ENCODE measurements around the gene TPSB2. TPM values are rescaled to one million over a fixed set of nuclear protein-coding genes. Genes with fewer than 3 reads are reported as not detected.
"Not testable (repeated sequence)": the region's sequence is repeated elsewhere in the genome, so short reads cannot be mapped to it uniquely, and the experiment has no call there.

The TPSB2 gene
- 1 to 10 TPM in 4 of 7 donors, not detected in 3; 1.1 to 8.2 (median 4.5) TPM for total RNA-seq
- polyA plus RNA-seq = under 1 TPM in 2 of 3 donors, not detected in 1; 0.29 to 0.50 TPM
- long read RNA-seq, donor 1, transcript TPSB2-203 (5 exons, 1,352 nt) = major isoform, 5 of 5 reads
- long read RNA-seq, donor 1, partial matches to known transcripts = 0 of 5 reads
- long read RNA-seq, donor 1, other reads (novel, unspliced or antisense) = 0 of 5 reads
- long read RNA-seq, donor 2, partial matches to known transcripts = 0 of 1 reads
- long read RNA-seq, donor 2, other reads (novel, unspliced or antisense) = 0 of 1 reads

DNA sequence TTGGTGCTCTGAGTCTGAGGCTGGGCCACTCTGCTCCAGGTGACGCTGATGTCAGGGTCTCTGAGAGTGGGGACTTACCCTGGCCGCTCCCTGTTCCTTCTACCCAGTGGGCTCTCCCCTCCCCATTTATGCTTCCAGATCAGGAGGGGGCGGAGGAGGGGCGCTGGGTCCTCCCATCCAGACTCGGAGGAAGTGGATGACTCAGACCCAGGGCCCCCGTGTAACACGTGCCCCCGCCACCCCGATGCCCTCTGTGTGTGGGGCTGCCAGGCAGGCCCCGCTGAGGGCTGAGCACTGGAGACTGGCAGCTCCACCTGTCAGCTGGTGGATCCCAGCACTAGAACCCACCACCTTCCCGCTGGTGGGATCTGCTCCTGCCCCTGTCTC lies at the start of gene TPSB2:
TPSB2 (minus strand) TSS at position 101 of the 387 bp plus-strand sequence. CDS start 233 bp downstream, outside the sequence.
- H3K4me3 ChIP-seq; H3K27ac ChIP-seq; H3K9me3 ChIP-seq; H3K4me1 ChIP-seq; intact Hi-C loops (cut with DNase I; ENCODE audit: low total_unique reads); H3K36me3 ChIP-seq; DNase-seq: not testable (repeated sequence)
- H3K27me3 ChIP-seq (replicated peaks in 1 of 7) = peaks cover 0 to 12% (median 0%) of the 10 kb centered on the region in 7 donors
- 58 to 80% (median 80%) methylated on average over 1 to 6 of the region's 11 CpGs; no CpG with 5 or more reads in 2 of the 5 donors for WGBS, 5 donors

GRCh38 chr16:1279081-1279944 lies 49.3 kb upstream of the TPSB2 start:
- no peaks in the 10 kb centered on the region for H3K9me3 ChIP-seq
- no peak overlapping the region for H3K27ac ChIP-seq
- peaks cover 0 to 76% (median 31%) of the 10 kb centered on the region in 7 donors for H3K27me3 ChIP-seq (replicated peaks in 1 of 7)
- 71 to 84% (median 75%) methylated on average over 25 to 30 of the region's 30 CpGs for WGBS, 5 donors
- intact Hi-C loops (cut with DNase I; ENCODE audit: low total_unique reads) = no loop called here
- H3K36me3 ChIP-seq = no peaks in the 10 kb centered on the region
- H3K4me3 ChIP-seq = no peak overlapping the region
- H3K4me1 ChIP-seq = peaks cover 0 to 34% (median 5%) of the 10 kb centered on the region in 6 donors
- DNase-seq = no peak
- TF ChIP-seq CTCF (IDR thresholded peaks at IDR 0.05 in 8 of 11, conservative IDR thresholded peaks at IDR 0.05 in 3 of 11) (no peak), POLR2AphosphoS5 (IDR thresholded peaks at IDR 0.05) (no peak), POLR2A (IDR thresholded peaks at IDR 0.05) (no peak)

DNA sequence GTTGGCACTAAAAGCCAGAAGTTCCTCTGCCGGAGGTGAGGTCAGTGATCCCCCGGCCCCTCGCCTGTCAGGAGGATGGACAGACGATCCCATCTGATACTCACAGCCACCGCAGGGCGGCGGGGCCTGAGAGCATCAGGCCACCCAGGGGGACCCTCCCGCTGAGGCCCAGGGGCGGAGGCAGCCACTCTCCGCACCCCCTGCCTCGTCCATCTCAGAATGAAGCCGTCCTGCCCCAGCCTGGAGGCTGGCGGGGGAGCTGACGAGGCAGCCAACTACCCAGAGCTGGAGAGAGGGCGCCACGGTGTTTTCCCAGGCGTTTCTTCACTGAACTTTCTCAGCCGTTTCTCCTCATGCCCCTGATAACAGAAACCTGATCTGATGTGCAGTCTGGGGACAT lies 48.5 kb upstream of the TPSB2 start:
- Histone ChIP-seq H3K4me1 (peaks cover 0 to 32% (median 5%) of the 10 kb centered on the region in 6 donors), H3K27ac (no peak overlapping the region), H3K4me3 (no peak overlapping the region), H3K36me3 (no peaks in the 10 kb centered on the region), H3K27me3 (replicated peaks in 1 of 7) (peaks cover 0 to 76% (median 31%) of the 10 kb centered on the region in 7 donors), H3K9me3 (no peaks in the 10 kb centered on the region)
- intact Hi-C loops (cut with DNase I; ENCODE audit: low total_unique reads) = no loop called here
- WGBS, 5 donors = 11 to 28% (median 14%) methylated on average over 6 to 18 of the region's 18 CpGs
- TF ChIP-seq POLR2AphosphoS5 (IDR thresholded peaks at IDR 0.05) (no peak), POLR2A (IDR thresholded peaks at IDR 0.05) (no peak), CTCF (IDR thresholded peaks at IDR 0.05 in 8 of 11, conservative IDR thresholded peaks at IDR 0.05 in 3 of 11) (no peak)
- DNase-seq = no peak

GRCh38 chr16:1277617-1278282 lies 47.8 kb upstream of the TPSB2 start:
- Histone ChIP-seq H3K36me3 (no peaks in the 10 kb centered on the region), H3K27ac (no peak overlapping the region), H3K4me3 (no peak overlapping the region), H3K9me3 (no peaks in the 10 kb centered on the region), H3K27me3 (replicated peaks in 1 of 7) (peaks cover 0 to 78% (median 31%) of the 10 kb centered on the region in 7 donors), H3K4me1 (peaks cover 0 to 25% (median 2%) of the 10 kb centered on the region in 6 donors)
- 31 to 42% (median 39%) methylated on average over 17 to 21 of the region's 21 CpGs for WGBS, 5 donors
- intact Hi-C loops (cut with DNase I; ENCODE audit: low total_unique reads) = no loop called here
- no peak for TF ChIP-seq POLR2A (IDR thresholded peaks at IDR 0.05)
- TF ChIP-seq CTCF (IDR thresholded peaks at IDR 0.05 in 8 of 11, conservative IDR thresholded peaks at IDR 0.05 in 3 of 11) = no peak
- TF ChIP-seq POLR2AphosphoS5 (IDR thresholded peaks at IDR 0.05) = no peak
- DNase-seq = no peak
